Measurements from ENCODE around the gene TMEM255B. TPM values are rescaled to one million over a fixed set of nuclear protein-coding genes. Genes with fewer than 3 reads are reported as not detected.

The TMEM255B gene
- total RNA-seq, 8 experiments from 2014 or later = 0.05 to 2.7 (median 0.52) TPM

DNA sequence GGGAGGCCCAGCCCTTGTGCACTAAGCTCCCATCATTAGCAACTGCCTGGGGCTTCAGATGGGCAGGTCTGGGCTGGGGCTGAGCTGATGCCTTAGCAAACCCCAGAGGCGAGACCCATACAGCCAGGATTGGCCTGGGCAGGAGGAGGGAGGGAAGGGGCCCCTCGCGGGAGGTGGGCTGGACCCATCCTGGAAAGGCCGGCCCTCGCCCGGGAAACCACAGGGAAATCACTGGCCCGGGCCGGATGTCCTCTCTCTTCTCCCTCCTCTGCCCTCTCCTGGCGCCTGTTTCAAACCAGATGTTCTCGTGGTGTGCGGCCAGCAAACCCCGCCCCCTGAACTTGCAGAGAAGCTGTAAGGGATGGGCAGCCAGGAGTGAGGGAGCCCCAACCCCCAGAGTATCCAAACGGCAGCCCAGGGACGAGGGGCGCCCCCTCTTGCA, 43.1 kb downstream of the TMEM255B start:
- ATAC-seq (replicated peaks in 6 of 8) = peak; percentile 87 to 98 (median 92)
- Histone ChIP-seq H3K4me3 (no peak overlapping the region), H3K27ac (peak overlapping the region in 1 of 2 donors; percentile 33), H3K4me1 (replicated peaks in 1 of 2) (peaks cover 15 to 25% of the 10 kb centered on the region in 2 donors)
- no CpG with 5 or more reads among the region's 15 CpGs for WGBS, 10 experiments
- in situ Hi-C loops (cut with MboI; ENCODE audit: low pct_unique_long_range_greater_than_20kb in 2 of 9, low sequenced_read_pairs in 9 of 9, unreplicated experiment in 9 of 9) = no loop called here

- Histone ChIP-seq H3K4me3 (no peak overlapping the region), H3K27ac (no peak overlapping the region), H3K4me1 (replicated peaks in 1 of 2) (peaks cover 12 to 25% of the 10 kb centered on the region in 2 donors)
- in situ Hi-C loops (cut with MboI; ENCODE audit: low pct_unique_long_range_greater_than_20kb in 2 of 9, low sequenced_read_pairs in 9 of 9, unreplicated experiment in 9 of 9) = no loop called here
- WGBS, 10 experiments = 100% methylated on average over 1 of the region's 25 CpGs; no CpG with 5 or more reads in 9 of the 10 experiments
- no peak for ATAC-seq (replicated peaks in 6 of 8)
These were observed 43.7 kb downstream of the TMEM255B start for GRCh38 chr13:113802761-113803160.

GRCh38 chr13:113803409-113804016, 44.5 kb downstream of the TMEM255B start:
- 60 to 96% methylated on average over 1 to 5 of the region's 32 CpGs; no CpG with 5 or more reads in 8 of the 10 experiments for WGBS, 10 experiments
- in situ Hi-C loops (cut with MboI; ENCODE audit: low pct_unique_long_range_greater_than_20kb in 2 of 9, low sequenced_read_pairs in 9 of 9, unreplicated experiment in 9 of 9) = no loop called here
- Histone ChIP-seq H3K27ac (no peak overlapping the region), H3K4me1 (replicated peaks in 1 of 2) (peaks cover 12 to 25% of the 10 kb centered on the region in 2 donors), H3K4me3 (no peak overlapping the region)
- no peak for ATAC-seq (replicated peaks in 6 of 8)

GRCh38 chr13:113804017-113804702, 45.1 kb downstream of the TMEM255B start:
- Histone ChIP-seq H3K4me1 (replicated peaks in 1 of 2) (peaks cover 12 to 25% of the 10 kb centered on the region in 2 donors), H3K27ac (no peak overlapping the region), H3K4me3 (no peak overlapping the region)
- 75 to 100% (median 90%) methylated on average over 1 to 4 of the region's 34 CpGs; no CpG with 5 or more reads in 7 of the 10 experiments for WGBS, 10 experiments
- no peak for ATAC-seq (replicated peaks in 6 of 8)
- in situ Hi-C loops (cut with MboI; ENCODE audit: low pct_unique_long_range_greater_than_20kb in 2 of 9, low sequenced_read_pairs in 9 of 9, unreplicated experiment in 9 of 9) = no loop called here

GRCh38 chr13:113804703-113805430, 45.8 kb downstream of the TMEM255B start:
- in situ Hi-C loops (cut with MboI; ENCODE audit: low pct_unique_long_range_greater_than_20kb in 2 of 9, low sequenced_read_pairs in 9 of 9, unreplicated experiment in 9 of 9) = no loop called here
- H3K4me1 ChIP-seq (replicated peaks in 1 of 2) = peaks cover 8 to 21% of the 10 kb centered on the region in 2 donors
- 80 to 100% (median 85%) methylated on average over 2 to 4 of the region's 39 CpGs; no CpG with 5 or more reads in 7 of the 10 experiments for WGBS, 10 experiments
- H3K4me3 ChIP-seq = no peak overlapping the region
- no peak overlapping the region for H3K27ac ChIP-seq
- ATAC-seq (replicated peaks in 6 of 8) = no peak

GRCh38 chr13:113805431-113806103, 46.5 kb downstream of the TMEM255B start:
- ATAC-seq (replicated peaks in 6 of 8) = no peak
- Histone ChIP-seq H3K4me3 (no peak overlapping the region), H3K27ac (no peak overlapping the region), H3K4me1 (replicated peaks in 1 of 2) (peaks cover 8 to 17% of the 10 kb centered on the region in 2 donors)
- WGBS, 10 experiments = 80 to 100% (median 100%) methylated on average over 1 to 5 of the region's 27 CpGs; no CpG with 5 or more reads in 5 of the 10 experiments
- in situ Hi-C loops (cut with MboI; ENCODE audit: low pct_unique_long_range_greater_than_20kb in 2 of 9, low sequenced_read_pairs in 9 of 9, unreplicated experiment in 9 of 9) = no loop called here

DNA sequence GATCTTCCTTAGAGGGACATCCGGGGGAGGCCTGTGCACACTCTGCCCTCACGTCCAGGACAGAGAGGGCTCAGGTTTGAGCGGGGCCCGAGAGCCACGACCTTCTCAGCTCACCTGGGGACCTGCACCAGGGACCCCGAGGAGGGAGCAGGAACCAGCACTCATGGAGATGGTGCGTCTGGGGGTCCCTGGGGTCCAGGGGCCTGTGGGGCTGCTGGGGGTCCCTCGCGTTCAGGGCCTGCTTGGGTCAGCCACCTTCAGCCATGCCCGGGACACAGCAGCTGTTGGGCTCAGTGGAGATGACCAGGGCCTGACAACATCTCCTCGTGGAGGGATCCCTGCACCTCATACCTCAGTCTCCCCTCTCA, 47.1 kb downstream of the TMEM255B start:
- H3K4me1 ChIP-seq (replicated peaks in 1 of 2) = peaks cover 8 to 17% of the 10 kb centered on the region in 2 donors
- WGBS, 10 experiments = 80 to 90% methylated on average over 1 to 2 of the region's 11 CpGs; no CpG with 5 or more reads in 8 of the 10 experiments
- in situ Hi-C loops (cut with MboI; ENCODE audit: low pct_unique_long_range_greater_than_20kb in 2 of 9, low sequenced_read_pairs in 9 of 9, unreplicated experiment in 9 of 9) = no loop called here
- no peak for ATAC-seq (replicated peaks in 6 of 8)
- no peak overlapping the region for H3K4me3 ChIP-seq
- no peak overlapping the region for H3K27ac ChIP-seq

GRCh38 chr13:113806526-113806925, 47.5 kb downstream of the TMEM255B start:
- Histone ChIP-seq H3K4me3 (no peak overlapping the region), H3K4me1 (replicated peaks in 1 of 2) (peaks cover 8 to 12% of the 10 kb centered on the region in 2 donors), H3K27ac (no peak overlapping the region)
- ATAC-seq (replicated peaks in 6 of 8) = no peak
- in situ Hi-C loops (cut with MboI; ENCODE audit: low pct_unique_long_range_greater_than_20kb in 2 of 9, low sequenced_read_pairs in 9 of 9, unreplicated experiment in 9 of 9) = no loop called here
- 83% methylated on average over 7 of the region's 13 CpGs; no CpG with 5 or more reads in 9 of the 10 experiments for WGBS, 10 experiments

DNA sequence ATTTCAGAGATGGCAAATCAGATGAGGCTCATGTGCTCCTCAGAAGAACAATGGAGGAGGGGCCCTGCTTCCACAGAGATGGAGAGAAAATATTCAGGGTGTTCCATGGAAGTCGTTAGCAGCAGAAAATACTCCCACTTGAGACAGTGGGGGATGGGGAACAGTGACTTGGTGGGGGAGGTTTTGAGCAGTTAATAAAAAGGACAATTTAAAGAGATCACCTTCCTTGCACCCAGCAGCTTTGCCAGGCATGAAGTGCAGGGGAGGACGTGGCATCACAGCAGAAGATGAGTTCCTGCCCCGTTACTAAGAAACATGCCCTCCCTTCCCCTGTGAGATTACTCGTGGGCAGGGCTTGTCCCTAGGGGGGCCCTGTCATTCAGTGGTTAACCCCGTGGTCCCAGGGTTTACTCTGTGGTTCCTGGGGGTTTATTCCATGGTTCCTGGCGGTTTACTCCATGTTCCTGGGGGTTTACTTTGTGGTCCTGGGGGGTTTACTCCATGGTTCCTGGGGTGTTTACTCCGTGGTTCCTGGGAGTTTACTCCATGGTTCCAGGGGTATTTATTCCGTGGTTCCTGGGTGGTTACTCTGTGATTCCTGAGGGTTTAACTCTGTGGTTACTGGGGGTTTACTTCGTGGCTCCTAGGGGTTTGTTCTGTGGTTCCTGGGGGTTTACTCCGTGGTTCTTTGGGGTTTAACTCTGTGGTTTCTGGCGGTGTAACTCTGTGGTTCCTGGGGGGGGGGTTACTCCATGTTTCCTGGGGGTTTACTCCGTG, 49.2 kb downstream of the TMEM255B start:
- Histone ChIP-seq H3K27ac (no peak overlapping the region), H3K4me1 (replicated peaks in 1 of 2) (no peaks in the 10 kb centered on the region), H3K4me3 (no peak overlapping the region)
- in situ Hi-C loops (cut with MboI; ENCODE audit: low pct_unique_long_range_greater_than_20kb in 2 of 9, low sequenced_read_pairs in 9 of 9, unreplicated experiment in 9 of 9) = no loop called here
- 40 to 100% (median 72%) methylated on average over 1 to 6 of the region's 12 CpGs; no CpG with 5 or more reads in 2 of the 10 experiments for WGBS, 10 experiments
- no peak for ATAC-seq (replicated peaks in 6 of 8)

- 40 to 60% methylated on average over 1 of the region's 2 CpGs; no CpG with 5 or more reads in 8 of the 10 experiments for WGBS, 10 experiments
- no peak for ATAC-seq (replicated peaks in 6 of 8)
- in situ Hi-C loops (cut with MboI; ENCODE audit: low pct_unique_long_range_greater_than_20kb in 2 of 9, low sequenced_read_pairs in 9 of 9, unreplicated experiment in 9 of 9) = no loop called here
These were observed 50.9 kb downstream of the TMEM255B start for GRCh38 chr13:113809934-113810333.

GRCh38 chr13:113810640-113811039, 51.6 kb downstream of the TMEM255B start:
- no peak overlapping the region for H3K4me3 ChIP-seq
- in situ Hi-C loops (cut with MboI; ENCODE audit: low pct_unique_long_range_greater_than_20kb in 2 of 9, low sequenced_read_pairs in 9 of 9, unreplicated experiment in 9 of 9) = no loop called here
- no peak overlapping the region for H3K27ac ChIP-seq
- no peak for ATAC-seq (replicated peaks in 6 of 8)
- 80% methylated on average over 3 of the region's 14 CpGs; no CpG with 5 or more reads in 9 of the 10 experiments for WGBS, 10 experiments
- no peaks in the 10 kb centered on the region for H3K4me1 ChIP-seq (replicated peaks in 1 of 2)

More at GRCh38 chr13:113809934-113810333, 50.9 kb downstream of the TMEM255B start:
- no peak overlapping the region for H3K4me3 ChIP-seq
- no peak overlapping the region for H3K27ac ChIP-seq
- H3K4me1 ChIP-seq (replicated peaks in 1 of 2) = no peaks in the 10 kb centered on the region
